GM12875 (cell line): ENCODE data around the gene ABCC1.
"Not testable (repeated sequence)": the region's sequence is repeated elsewhere in the genome, so short reads cannot be mapped to it uniquely, and the experiment has no call there.

Experiments
- H3K4me3 ChIP-seq: one replicate; pipeline ENCODE4 v1.5.1; 2011; ENCODE audit warnings: low read depth, low read length, control low read depth
- CTCF ChIP-seq: IDR thresholded peaks from 2 replicates; pipeline ENCODE4 v1.5.1; 2011; ENCODE audit warnings: low read depth, mild to moderate bottlenecking, control low read depth, inconsistent platforms, low read length, moderate library complexity, borderline replicate concordance; ENCODE audit not compliant: insufficient read depth

Gene ABCC1

GRCh38 chr16:16171332-16171919 is 222.0 kb downstream of the ABCC1 start:
- no peak overlapping the region for H3K4me3 ChIP-seq
- no peak for TF ChIP-seq CTCF

- no peak overlapping the region for H3K4me3 ChIP-seq
These were observed 223.6 kb downstream of the ABCC1 start for GRCh38 chr16:16172991-16173390.

GRCh38 chr16:16175296-16175695 is 225.9 kb downstream of the ABCC1 start:
- no peak for TF ChIP-seq CTCF
- H3K4me3 ChIP-seq: no peak overlapping the region

More at GRCh38 chr16:16172991-16173390, 223.6 kb downstream of the ABCC1 start:
- no peak for TF ChIP-seq CTCF

GRCh38 chr16:16176328-16176727 is 226.9 kb downstream of the ABCC1 start:
- no peak for TF ChIP-seq CTCF
- no peak overlapping the region for H3K4me3 ChIP-seq

GRCh38 chr16:16178455-16179162 is 229.2 kb downstream of the ABCC1 start:
- no peak for TF ChIP-seq CTCF
- H3K4me3 ChIP-seq: no peak overlapping the region

- not testable (repeated sequence) for H3K4me3 ChIP-seq
These were observed 232.3 kb downstream of the ABCC1 start for GRCh38 chr16:16181748-16182147.

- no peak for TF ChIP-seq CTCF
- no peak overlapping the region for H3K4me3 ChIP-seq
These were observed 233.5 kb downstream of the ABCC1 start for GRCh38 chr16:16182918-16183317.

GRCh38 chr16:16183562-16183961 is 234.1 kb downstream of the ABCC1 start:
- no peak overlapping the region for H3K4me3 ChIP-seq
- peak; percentile 17; the same call in 1 of the 2 replicates for TF ChIP-seq CTCF
